Upper lobe of left lung (tissue), 6 donors: ENCODE results near the gene PLCD4. TPM values are rescaled to one million over a fixed set of nuclear protein-coding genes. Genes with fewer than 3 reads are reported as not detected.

Experiments used
- ATAC-seq, 2 donors: fragments of 200-7000 bp; cut with Tn5 transposase; one replicate each; pipeline ENCODE4 v1.9.1; 2022; ENCODE audit warnings: mild to moderate bottlenecking in 2 of 2, moderate library complexity in 2 of 2; ENCODE audit not compliant: low FRiP score in 2 of 2
- DNase-seq, 2 donors: peaks; one replicate each; pipeline ENCODE4 v3.0.0-alpha.2; 2019 to 2020
- H3K27ac ChIP-seq, 4 donors: fragments of 200-600 bp; sonication (generic); one replicate each; pipeline ENCODE4 v1.5.1; 2016 to 2019
- H3K27me3 ChIP-seq, 4 donors: fragments of 200-600 bp; sonication (generic); one replicate each; pipeline ENCODE4 v1.5.1; 2017 to 2019
- H3K36me3 ChIP-seq, 4 donors: fragments of 200-600 bp; sonication (generic); one replicate each; pipeline ENCODE4 v1.5.1; 2016 to 2019
- H3K4me1 ChIP-seq, 4 donors: fragments of 200-600 bp; sonication (generic); one replicate each; pipeline ENCODE4 v1.5.1; 2018 to 2019
- H3K4me3 ChIP-seq, 4 donors: fragments of 200-600 bp; sonication (generic); one replicate each; pipeline ENCODE4 v1.5.1; 2017 to 2019; ENCODE audit warnings: mild to moderate bottlenecking in 2 of 4, moderate library complexity in 1 of 4
- H3K9me3 ChIP-seq, 4 donors: fragments of 200-600 bp; sonication (generic); one replicate each; pipeline ENCODE4 v1.5.1; 2018 to 2019
- CTCF ChIP-seq, 6 experiments: fragments of 450-650 bp in 4 of 6; fragments of 200-600 bp in 2 of 6; sonication (generic) in 2 of 6; IDR thresholded peaks; one replicate each; pipeline ENCODE4 v1.5.1; 2016 to 2019; ENCODE audit warnings: antibody characterized with exemption in 6 of 6
- EP300 ChIP-seq, 4 donors: sonication (generic); formaldehyde crosslinking; IDR thresholded peaks; one replicate each; pipeline ENCODE4 v1.5.1; 2017; ENCODE audit warnings: antibody characterized with exemption in 4 of 4, control low read depth in 2 of 4
- POLR2A ChIP-seq, 4 donors: fragments of 450-650 bp; IDR thresholded peaks; one replicate each; pipeline ENCODE4 v1.5.1; 2016 to 2017; ENCODE audit warnings: antibody characterized with exemption in 4 of 4, mild to moderate bottlenecking in 2 of 4
- POLR2AphosphoS5 ChIP-seq, 2 donors: sonication (generic); formaldehyde crosslinking; IDR thresholded peaks; one replicate each; pipeline ENCODE4 v1.5.1; 2017; ENCODE audit warnings: antibody characterized with exemption in 2 of 2
- WGBS, 2 donors: methylation state at CpG; one replicate each; pipeline ENCODE4 v1.1.5; 2017 to 2018; 5-methylcytosine and 5-hydroxymethylcytosine counted together
- total RNA-seq, 6 donors: library from RNA; depleted of rRNA in 4 of 6; stranded (reverse); fragments of >200 nt in 4 of 6; gene quantifications; one replicate each; pipeline versions ENCODE4 v1.1.0 to v1.2.1, GENCODE V29; 2016 to 2021
- donor health status: DM: no; HTN: no; CAD: no; lungs with moderate emphysema.
- donor health status: DM: no; HTN: yes; CAD: no; lungs with severe emphysema.

PLCD4 gene
- total RNA-seq, 6 donors from 2014 or later: 0.30 to 0.98 (median 0.37) TPM; not detected in 2

- Histone ChIP-seq H3K36me3 (no peaks in the 10 kb centered on the region), H3K4me1 (peaks cover 0 to 6% (median 2%) of the 10 kb centered on the region in 4 donors), H3K4me3 (no peak overlapping the region), H3K27ac (no peak overlapping the region), H3K9me3 (no peaks in the 10 kb centered on the region), H3K27me3 (no peaks in the 10 kb centered on the region)
- no peak for ATAC-seq
- DNase-seq: no peak
- TF ChIP-seq EP300 (IDR thresholded peaks at IDR 0.05): no peak
- no peak for TF ChIP-seq POLR2A (IDR thresholded peaks at IDR 0.05)
- no peak for TF ChIP-seq CTCF (IDR thresholded peaks at IDR 0.05)
- no peak for TF ChIP-seq POLR2AphosphoS5 (IDR thresholded peaks at IDR 0.05)
- WGBS, 2 donors: 35 to 36% methylated on average over 3 of the region's 3 CpGs
These were observed 15.6 kb downstream of the PLCD4 start for GRCh38 chr2:218623366-218623705.

- H3K4me1 ChIP-seq: peaks cover 0 to 6% (median 2%) of the 10 kb centered on the region in 4 donors
- TF ChIP-seq POLR2AphosphoS5 (IDR thresholded peaks at IDR 0.05): no peak
- no peak for TF ChIP-seq CTCF (IDR thresholded peaks at IDR 0.05)
- TF ChIP-seq POLR2A (IDR thresholded peaks at IDR 0.05): no peak
- no peak for TF ChIP-seq EP300 (IDR thresholded peaks at IDR 0.05)
- no peaks in the 10 kb centered on the region for H3K36me3 ChIP-seq
- DNase-seq: no peak
- no peak overlapping the region for H3K4me3 ChIP-seq
- H3K27ac ChIP-seq: no peak overlapping the region
- H3K27me3 ChIP-seq: no peaks in the 10 kb centered on the region
- H3K9me3 ChIP-seq: no peaks in the 10 kb centered on the region
- no peak for ATAC-seq
- 88 to 91% methylated on average over 4 of the region's 4 CpGs for WGBS, 2 donors
These were observed 18.7 kb downstream of the PLCD4 start for GRCh38 chr2:218626369-218626768.

- H3K36me3 ChIP-seq: no peaks in the 10 kb centered on the region
- no peak overlapping the region for H3K27ac ChIP-seq
- ATAC-seq: no peak
- TF ChIP-seq EP300 (IDR thresholded peaks at IDR 0.05) (no peak), CTCF (IDR thresholded peaks at IDR 0.05) (no peak)
- H3K27me3 ChIP-seq: no peaks in the 10 kb centered on the region
- DNase-seq: no peak
- 90 to 91% methylated on average over 4 of the region's 4 CpGs for WGBS, 2 donors
- H3K4me1 ChIP-seq: peaks cover 0 to 3% (median 1%) of the 10 kb centered on the region in 4 donors
- no peak overlapping the region for H3K4me3 ChIP-seq
- H3K9me3 ChIP-seq: no peaks in the 10 kb centered on the region
These were observed 20.2 kb downstream of the PLCD4 start for GRCh38 chr2:218627939-218628338.

GRCh38 chr2:218631837-218632236 lies 24.1 kb downstream of the PLCD4 start:
- peaks cover 15 to 34% (median 27%) of the 10 kb centered on the region in 4 donors for H3K36me3 ChIP-seq
- no peak for ATAC-seq
- no peaks in the 10 kb centered on the region for H3K9me3 ChIP-seq
- 57 to 61% methylated on average over 4 of the region's 4 CpGs for WGBS, 2 donors
- H3K27me3 ChIP-seq: no peaks in the 10 kb centered on the region
- DNase-seq: no peak
- TF ChIP-seq CTCF (IDR thresholded peaks at IDR 0.05): no peak
- no peak for TF ChIP-seq POLR2AphosphoS5 (IDR thresholded peaks at IDR 0.05)
- no peak for TF ChIP-seq POLR2A (IDR thresholded peaks at IDR 0.05)
- no peak for TF ChIP-seq EP300 (IDR thresholded peaks at IDR 0.05)
- no peaks in the 10 kb centered on the region for H3K4me1 ChIP-seq
- no peak overlapping the region for H3K27ac ChIP-seq
- no peak overlapping the region for H3K4me3 ChIP-seq

- TF ChIP-seq CTCF (IDR thresholded peaks at IDR 0.05) (no peak), POLR2AphosphoS5 (IDR thresholded peaks at IDR 0.05) (no peak), EP300 (IDR thresholded peaks at IDR 0.05) (no peak), POLR2A (IDR thresholded peaks at IDR 0.05) (no peak)
- Histone ChIP-seq H3K9me3 (no peaks in the 10 kb centered on the region), H3K27me3 (no peaks in the 10 kb centered on the region), H3K36me3 (peaks cover 37 to 73% (median 61%) of the 10 kb centered on the region in 4 donors), H3K27ac (no peak overlapping the region), H3K4me3 (no peak overlapping the region), H3K4me1 (no peaks in the 10 kb centered on the region)
- 72 to 91% methylated on average over 2 to 5 of the region's 5 CpGs for WGBS, 2 donors
- ATAC-seq (no peak), DNase-seq (no peak)
These were observed 28.0 kb downstream of the PLCD4 start for GRCh38 chr2:218635719-218636118.
